AML-193 (cell line): Measurements from ENCODE around the gene POLR2C.
A peak's percentile ranks its signal among the peaks of the same experiment; 100 is the strongest.

Source experiments
- DNase-seq, 2 experiments: peaks; one replicate each; lab custom pipeline; 2025; lab: John Stamatoyannopoulos, UW

The POLR2C gene

DNA sequence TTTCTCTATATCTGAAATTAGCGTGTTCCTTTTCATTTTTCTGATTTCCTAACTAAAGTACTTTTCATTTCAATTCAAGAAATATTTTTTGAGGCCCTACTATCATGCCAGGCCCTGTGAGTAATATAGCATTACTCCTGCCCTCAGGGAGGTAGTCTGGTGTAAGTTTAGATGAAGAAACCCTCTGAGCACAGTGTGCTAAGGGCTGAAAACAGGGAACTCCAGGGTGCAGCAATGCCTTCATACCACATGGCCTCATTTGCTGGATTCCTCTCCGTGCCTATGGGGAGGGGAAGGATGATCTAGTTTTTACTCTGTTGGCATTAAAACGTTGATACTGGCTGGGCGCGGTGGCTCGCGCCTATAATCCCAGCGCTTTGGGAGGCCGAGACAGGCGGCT lies 10.5 kb upstream of the POLR2C start:
- no peak for DNase-seq

DNA sequence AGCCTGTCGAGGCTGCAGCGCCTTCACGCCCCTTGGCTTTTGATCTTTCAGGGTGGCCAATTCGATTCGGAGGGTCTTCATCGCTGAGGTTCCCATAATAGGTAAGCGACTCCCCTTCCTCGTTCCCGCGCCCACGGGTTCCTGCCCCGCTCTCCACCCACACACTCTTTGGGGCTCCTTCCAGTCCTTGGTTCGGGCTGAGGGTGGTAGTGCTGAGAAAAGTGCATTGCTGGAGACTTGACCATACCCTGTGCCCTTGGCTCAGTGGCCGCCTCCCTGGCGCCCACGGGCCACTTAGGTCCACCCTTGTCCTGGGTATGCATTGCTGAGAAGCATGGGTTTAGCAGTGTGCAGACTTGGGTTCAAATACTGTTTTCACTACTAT lies 491 bp downstream of the POLR2C start:
- no peak for DNase-seq

DNA sequence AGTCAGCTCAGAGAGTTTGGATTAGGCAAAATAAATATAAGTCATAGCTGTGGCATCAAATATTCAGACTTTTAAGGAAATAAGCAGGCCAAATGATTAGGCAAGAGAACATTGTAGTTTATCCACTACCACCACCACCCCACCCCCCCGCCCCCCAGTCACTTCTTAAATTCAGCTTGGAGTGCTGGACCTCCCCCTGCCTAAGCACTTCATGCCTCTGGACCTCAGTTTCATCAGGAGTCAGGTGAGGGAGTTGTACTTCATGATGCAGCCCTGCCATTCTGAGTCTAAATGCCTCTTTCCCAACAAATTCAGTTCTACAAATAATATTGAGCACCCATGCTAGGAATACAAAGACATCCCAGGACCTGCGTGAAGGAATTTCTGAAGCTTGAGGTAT lies 2.0 kb downstream of the POLR2C start:
- no peak for DNase-seq

GRCh38 chr16:57468346-57468745 lies 5.9 kb downstream of the POLR2C start:
- no peak for DNase-seq

DNA sequence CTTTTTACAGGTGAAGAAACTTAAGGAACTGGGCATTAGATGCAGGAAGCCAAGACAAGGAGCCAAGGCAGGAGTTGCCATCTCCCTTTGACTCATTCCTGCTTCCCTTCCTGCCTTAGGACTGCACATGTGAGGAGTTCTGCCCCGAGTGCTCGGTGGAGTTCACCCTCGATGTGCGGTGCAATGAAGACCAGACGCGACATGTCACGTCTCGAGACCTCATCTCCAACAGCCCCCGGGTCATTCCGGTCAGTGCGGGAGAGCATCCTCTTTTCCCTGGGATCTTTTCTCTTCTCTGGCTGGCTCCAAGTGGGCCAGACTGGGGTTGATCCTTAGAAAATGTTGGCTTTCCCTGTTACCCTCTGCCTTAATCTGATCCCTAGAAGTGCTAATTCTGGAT lies 6.6 kb downstream of the POLR2C start:
- no peak for DNase-seq

GRCh38 chr16:57469917-57470470 lies 7.5 kb downstream of the POLR2C start:
- no peak for DNase-seq

GRCh38 chr16:57470711-57471110 lies 8.2 kb downstream of the POLR2C start:
- no peak for DNase-seq

GRCh38 chr16:57471209-57471608 lies 8.7 kb downstream of the POLR2C start:
- no peak for DNase-seq

DNA sequence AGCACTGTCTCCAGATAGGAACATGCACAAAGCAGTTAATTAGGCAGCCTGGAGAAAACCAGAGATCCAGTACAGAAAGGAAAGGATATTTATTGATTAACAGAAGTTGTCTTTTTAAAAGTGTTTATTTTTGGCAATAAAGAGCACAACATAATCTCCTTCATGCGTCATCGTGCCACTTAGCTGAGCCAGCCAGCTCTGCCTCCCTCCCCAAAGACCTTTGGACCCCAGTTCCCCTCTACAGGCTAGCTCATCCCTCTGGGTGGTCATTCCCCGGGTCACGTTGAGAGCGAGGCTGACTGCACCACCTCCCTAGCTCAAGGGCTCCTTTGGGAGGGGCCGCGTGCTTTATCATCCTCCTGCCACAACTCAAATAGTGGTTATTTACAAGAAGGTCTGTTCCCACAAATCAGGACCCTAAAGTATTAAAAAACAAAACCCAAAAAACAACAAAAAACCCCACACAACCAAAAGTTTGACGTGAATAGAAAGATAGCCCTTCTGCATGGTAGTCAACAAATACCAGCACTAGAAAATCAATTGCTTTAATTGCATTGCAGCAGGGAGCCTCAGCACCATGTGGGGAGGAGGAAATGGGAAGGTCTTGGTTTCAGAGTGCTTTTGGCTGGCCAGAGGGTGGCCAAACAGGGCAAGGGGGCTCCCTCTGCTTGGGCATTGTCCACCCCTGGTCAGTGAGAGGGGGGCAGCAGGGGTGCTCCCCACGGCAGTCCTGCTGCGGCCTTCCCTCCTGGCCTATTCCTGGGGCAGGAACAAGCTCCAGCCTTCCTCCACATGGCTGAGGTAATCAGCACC lies 9.6 kb downstream of the POLR2C start:
- DNase-seq = no peak

GRCh38 chr16:57472665-57473060 lies 10.2 kb downstream of the POLR2C start:
- no peak for DNase-seq

- DNase-seq = no peak
These were observed 10.8 kb downstream of the POLR2C start for GRCh38 chr16:57473176-57473840.

DNA sequence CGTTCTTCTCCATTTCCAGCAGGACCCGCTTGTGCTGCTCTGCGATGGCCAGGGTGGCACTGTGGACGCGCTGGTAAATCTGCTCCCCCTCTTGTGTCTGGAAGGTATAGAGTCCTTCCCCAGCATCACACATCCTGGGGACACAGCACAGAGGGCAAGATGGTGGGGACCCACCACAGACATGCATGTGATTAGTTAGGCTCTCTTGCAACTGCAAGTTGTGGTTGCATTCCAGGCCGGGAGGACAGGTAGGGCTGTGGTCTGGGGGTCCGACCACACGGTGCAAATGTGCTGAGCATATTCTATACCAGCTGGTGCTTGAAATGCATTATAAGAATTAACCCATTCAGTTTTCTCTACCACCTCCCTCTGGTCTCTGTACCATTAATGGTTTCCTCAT lies 11.4 kb downstream of the POLR2C start:
- no peak for DNase-seq

DNA sequence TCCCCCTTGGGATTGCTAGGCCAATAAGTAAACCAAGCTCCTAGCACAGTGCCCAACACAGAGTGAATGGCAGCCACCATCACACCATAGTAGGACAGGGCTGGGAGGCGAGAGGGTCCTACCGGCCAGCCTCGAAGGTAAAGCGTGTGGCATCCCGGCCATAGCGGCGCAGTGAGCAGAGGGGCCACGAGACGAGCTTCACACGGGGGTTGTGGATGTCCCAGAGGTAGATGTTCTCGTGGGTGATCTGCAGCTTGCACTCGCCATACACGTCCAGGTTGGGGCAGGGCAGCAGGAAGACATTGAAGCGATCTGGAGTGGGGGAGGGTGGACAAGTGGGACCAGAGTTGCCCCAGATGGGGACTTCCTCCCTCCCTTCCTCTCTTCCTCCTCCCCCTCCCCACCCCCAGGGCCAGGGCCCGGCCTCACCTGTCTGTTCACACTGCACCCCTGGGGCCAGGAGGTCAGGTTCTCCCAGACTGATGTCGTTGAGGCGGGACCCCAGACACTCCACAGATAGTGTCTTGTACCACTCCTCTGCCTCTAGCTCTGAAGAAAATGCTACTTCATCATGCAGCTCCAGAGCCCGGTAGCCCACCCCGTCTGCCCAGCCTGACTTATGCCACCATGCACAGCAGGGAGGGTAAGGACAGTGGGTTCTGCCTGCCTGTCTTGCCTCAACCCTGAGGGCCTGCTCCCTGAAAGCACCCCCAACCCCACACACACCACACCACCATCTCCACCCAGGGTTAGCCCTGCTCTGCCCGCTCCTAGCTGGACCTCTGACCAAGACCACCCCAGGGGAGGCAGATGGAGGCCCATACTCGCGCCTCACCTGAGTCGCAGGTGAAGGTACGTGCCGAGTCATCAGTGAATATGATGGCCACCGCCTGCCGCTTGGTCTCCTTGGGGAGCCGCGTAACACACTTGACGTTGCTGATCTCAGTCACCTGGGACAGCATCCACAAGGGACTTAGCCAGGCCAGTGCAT lies 12.5 kb downstream of the POLR2C start:
- DNase-seq = no peak

- peak; percentile 50 to 76 for DNase-seq
These were observed 13.3 kb downstream of the POLR2C start for GRCh38 chr16:57475711-57476339.

GRCh38 chr16:57476546-57477410 lies 14.3 kb downstream of the POLR2C start:
- DNase-seq = no peak

DNA sequence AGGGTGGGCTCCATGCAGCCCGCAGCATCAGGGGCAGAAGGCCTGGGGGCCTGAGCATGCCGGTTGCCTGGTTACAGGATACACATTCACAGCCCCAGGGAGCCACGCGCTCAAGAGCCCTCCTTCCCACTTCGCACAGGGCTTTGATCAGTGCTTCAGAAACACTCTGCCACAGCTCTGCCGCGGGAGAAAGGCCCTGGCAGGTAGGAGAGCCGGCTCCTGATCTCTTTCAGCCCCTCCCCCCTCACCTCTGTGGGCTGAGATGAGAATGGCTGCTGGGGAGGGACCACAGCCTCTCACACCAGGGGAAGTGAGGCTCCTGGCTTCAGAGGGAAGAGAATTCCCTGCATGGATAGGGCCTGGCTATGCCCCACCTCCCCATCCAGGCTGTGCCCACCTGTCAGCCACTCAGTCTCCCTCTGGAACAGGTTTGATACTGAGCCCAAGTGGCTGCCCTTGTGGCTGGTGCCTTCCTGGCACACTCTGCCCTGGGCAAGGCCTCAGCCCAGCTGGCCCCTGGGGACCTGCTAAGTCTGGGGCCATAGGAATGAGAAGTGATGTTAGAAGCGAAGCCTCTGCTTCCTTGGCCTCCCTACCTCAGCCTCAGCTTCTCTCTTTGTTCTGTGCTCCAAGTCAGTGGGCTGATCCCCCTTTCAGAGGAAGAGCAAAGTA lies 15.2 kb downstream of the POLR2C start:
- DNase-seq = no peak

DNA sequence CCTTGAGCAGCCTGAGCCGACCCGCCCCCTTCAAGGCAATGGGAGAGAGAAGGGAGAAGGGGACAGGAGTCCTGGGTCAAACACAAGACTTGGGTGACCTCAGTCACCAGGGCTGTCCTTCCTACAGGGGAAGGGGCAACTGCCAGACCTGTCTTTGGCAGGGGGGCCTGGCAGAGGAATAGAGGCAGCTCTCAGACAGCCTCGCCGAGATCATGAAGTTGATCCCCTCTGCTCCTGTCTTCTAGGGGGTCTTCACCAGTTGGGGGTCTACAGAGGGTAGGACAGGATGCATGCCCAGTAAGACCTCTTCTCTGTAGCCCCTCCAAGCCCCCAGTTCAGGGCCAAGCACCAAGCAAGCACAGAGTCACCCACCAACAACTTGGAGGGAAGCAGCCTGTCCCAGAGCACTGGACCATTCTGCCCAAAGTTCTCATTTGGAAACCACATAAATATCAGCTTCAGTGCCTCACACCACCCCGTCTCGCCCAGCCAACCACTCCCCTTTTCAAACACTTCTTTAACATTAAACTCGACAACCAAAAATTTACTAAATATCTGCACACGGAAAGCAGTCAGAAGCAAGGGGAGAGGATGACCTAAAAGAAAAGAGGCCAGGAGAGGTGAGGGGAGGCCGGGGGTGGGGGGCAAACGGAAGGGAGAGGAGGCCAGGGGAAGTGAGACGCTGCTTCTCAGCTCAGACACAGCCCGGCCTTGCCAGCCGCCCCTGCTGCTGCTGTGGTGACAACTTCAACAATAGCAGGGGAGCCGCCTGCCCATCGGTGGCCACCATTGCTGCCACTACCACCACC lies 16.1 kb downstream of the POLR2C start:
- no peak for DNase-seq

GRCh38 chr16:57479205-57479975 lies 16.9 kb downstream of the POLR2C start:
- no peak for DNase-seq
